PC-9 (cell line): ENCODE results near the gene TRIM31.

Experiments
- CTCF ChIP-seq: fragments of 200-600 bp; sonication (generic); conservative IDR thresholded peaks from 2 replicates; pipeline ENCODE4 v1.6.1; 2017; ENCODE audit warnings: mixed run types, antibody characterized with exemption, mild to moderate bottlenecking, moderate library complexity
- EZH2 ChIP-seq: fragments of 200-600 bp; sonication (generic); IDR thresholded peaks from 2 replicates; pipeline ENCODE4 v1.8.0; 2017; ENCODE audit warnings: antibody characterized with exemption, low read depth

GRCh38 chr6:30157999-30158398 lies 45.1 kb upstream of the TRIM31 start:
- TF ChIP-seq EZH2 (no peak), CTCF (no peak)
